Activated naive CD8-positive, alpha-beta T cell treated with anti-CD3 and anti-CD28 coated beads, Interleukin-2, amount 10 ng/mL, durations not matched to agents 7 days and 5 days (primary cell): ENCODE results near the gene CARD11. TPM values are rescaled to one million over a fixed set of nuclear protein-coding genes. Genes with fewer than 3 reads are reported as not detected.
A peak's percentile ranks its signal among the peaks of the same experiment; 100 is the strongest.
"Not testable (repeated sequence)": the region's sequence is repeated elsewhere in the genome, so short reads cannot be mapped to it uniquely, and the experiment has no call there.

Source experiments
- ATAC-seq: fragments of 150-1000 bp; cut with Tn5 transposase; one replicate; pipeline ENCODE4 v1.10.0; 2021; ENCODE audit warnings: low read depth, moderate library complexity
- POLR2A ChIA-PET: fragments of 350-600 bp; sonication (Branson Sonifier 250); formaldehyde crosslinking; loops from one replicate; lab custom pipeline; 2021; ENCODE audit warnings: antibody characterized with exemption; lab: Charles Lee
- DNase-seq: peaks from one replicate; pipeline ENCODE4 v3.0.0; 2021
- H3K27ac Mint-ChIP-seq: one replicate; pipeline ENCODE4 v1.8.0; 2022; ENCODE audit warnings: mild to moderate bottlenecking, mixed read lengths
- H3K27me3 Mint-ChIP-seq: one replicate; pipeline ENCODE4 v1.8.0; 2022; ENCODE audit warnings: mild to moderate bottlenecking, moderate library complexity, mixed read lengths
- H3K36me3 Mint-ChIP-seq: one replicate; pipeline ENCODE4 v1.8.0; 2021; ENCODE audit warnings: mild to moderate bottlenecking, mixed read lengths
- H3K4me1 Mint-ChIP-seq: one replicate; pipeline ENCODE4 v1.8.0; 2021; ENCODE audit warnings: mixed read lengths
- H3K4me3 Mint-ChIP-seq: one replicate; pipeline ENCODE4 v1.8.0; 2022; ENCODE audit warnings: mild to moderate bottlenecking, moderate library complexity, mixed read lengths
- H3K9me3 Mint-ChIP-seq: one replicate; pipeline ENCODE4 v1.8.0; 2021; ENCODE audit warnings: mixed read lengths
- total RNA-seq, 2 experiments: library from RNA; stranded (reverse); gene quantifications; one replicate each; pipeline ENCODE4 v1.2.3, GENCODE V29; 2021

The CARD11 gene
- total RNA-seq, 2 experiments from 2014 or later, result 140 to 151 TPM

DNA sequence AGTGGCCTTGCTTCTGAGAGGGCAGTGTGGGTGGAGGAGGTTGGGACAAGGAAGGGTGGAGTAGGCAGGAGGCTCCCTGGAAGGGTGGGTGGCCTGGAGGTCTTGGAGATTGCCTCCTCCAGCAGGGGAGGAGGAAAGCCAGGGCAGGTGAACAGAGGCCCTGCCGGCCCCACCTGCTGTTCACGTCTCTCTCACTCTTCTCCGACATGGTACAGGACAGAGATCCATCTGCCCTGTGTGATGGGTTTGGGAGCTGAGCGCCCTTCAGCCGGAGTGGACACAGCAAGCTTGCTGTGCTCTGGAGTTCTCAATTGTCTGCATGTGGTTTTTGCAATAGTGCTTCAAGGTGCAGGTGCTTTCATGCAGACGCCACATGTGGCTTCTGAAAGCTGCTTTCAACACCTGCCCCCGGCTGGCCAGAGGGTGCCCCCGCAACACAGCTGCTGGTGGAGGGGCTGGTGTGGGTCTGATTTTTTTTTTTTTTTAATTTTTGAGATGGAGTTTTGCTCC is 116.7 kb downstream of the CARD11 start:
- Mint-ChIP-seq H3K9me3 (no peaks in the 10 kb centered on the region), H3K27ac (no peak overlapping the region), H3K36me3 (peaks cover 15% of the 10 kb centered on the region), H3K4me3 (no peak overlapping the region), H3K27me3 (no peaks in the 10 kb centered on the region), H3K4me1 (no peaks in the 10 kb centered on the region)
- ATAC-seq (no peak), DNase-seq (no peak)
- POLR2A ChIA-PET, result interaction anchor here (0.6 kb wide), 1 partner anchor 82 kb away, joined by 3 read pairs; no protein-coding TSS in a partner anchor

- Mint-ChIP-seq H3K4me1 (no peaks in the 10 kb centered on the region), H3K4me3 (no peak overlapping the region), H3K9me3 (no peaks in the 10 kb centered on the region), H3K27me3 (no peaks in the 10 kb centered on the region), H3K36me3 (peaks cover 15% of the 10 kb centered on the region), H3K27ac (peak overlapping the region; percentile 54)
- POLR2A ChIA-PET, result interaction anchor here (0.5 to 0.6 kb wide), 2 partner anchors 15 to 82 kb away, joined by 3 to 6 read pairs; no protein-coding TSS in a partner anchor
- peak; percentile 19 for DNase-seq
- no peak for ATAC-seq
Measured at GRCh38 chr7:2926120-2926895, 117.4 kb downstream of the CARD11 start.

- Mint-ChIP-seq H3K9me3 (no peaks in the 10 kb centered on the region), H3K36me3 (peaks cover 22% of the 10 kb centered on the region), H3K4me1 (no peaks in the 10 kb centered on the region), H3K27ac (no peak overlapping the region), H3K4me3 (no peak overlapping the region), H3K27me3 (no peaks in the 10 kb centered on the region)
- ATAC-seq, result no peak
- DNase-seq, result no peak
- POLR2A ChIA-PET, result interaction anchor here (0.5 kb wide), 1 partner anchor 16 kb away, joined by 6 read pairs; no protein-coding TSS in a partner anchor
Measured at GRCh38 chr7:2924866-2925840, 118.5 kb downstream of the CARD11 start.

DNA sequence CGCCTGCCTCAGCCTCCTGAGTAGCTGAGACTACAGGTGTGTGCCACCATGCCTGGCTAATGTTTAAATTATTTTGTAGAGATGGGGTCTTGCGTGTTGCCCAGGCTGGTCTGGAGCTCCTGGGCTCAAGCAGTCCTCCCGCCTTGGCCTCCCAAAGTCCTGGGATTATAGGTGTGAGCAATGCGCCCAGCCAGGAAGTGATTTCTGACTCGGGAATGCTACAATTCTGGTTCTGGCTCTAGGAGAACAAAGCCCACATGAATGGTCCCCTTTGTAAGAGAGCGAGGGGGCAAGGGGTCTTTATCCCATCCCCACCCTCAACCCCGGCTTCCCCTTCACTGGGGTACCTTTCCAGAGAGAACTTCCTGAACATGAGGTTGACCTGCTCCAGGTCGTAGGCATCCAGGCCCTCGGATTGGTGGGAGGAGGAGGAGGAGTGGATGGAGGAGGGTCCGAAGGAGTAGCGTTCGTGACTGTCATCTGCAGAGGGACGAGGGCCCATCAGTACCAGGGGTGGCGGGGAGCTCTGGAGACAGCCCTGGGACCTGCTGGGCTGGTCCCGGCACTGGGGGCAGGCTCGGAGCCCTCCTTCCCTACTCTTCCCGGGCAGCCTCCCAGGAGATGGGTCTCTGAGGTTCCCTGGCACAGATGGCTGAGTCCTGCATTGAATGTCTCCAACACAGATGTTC is 119.6 kb downstream of the CARD11 start:
- Mint-ChIP-seq H3K4me1 (no peaks in the 10 kb centered on the region), H3K36me3 (peaks cover 30% of the 10 kb centered on the region), H3K27me3 (no peaks in the 10 kb centered on the region), H3K9me3 (no peaks in the 10 kb centered on the region), H3K4me3 (no peak overlapping the region), H3K27ac (no peak overlapping the region)
- no peak for ATAC-seq
- POLR2A ChIA-PET, result no interaction called here
- no peak for DNase-seq

DNA sequence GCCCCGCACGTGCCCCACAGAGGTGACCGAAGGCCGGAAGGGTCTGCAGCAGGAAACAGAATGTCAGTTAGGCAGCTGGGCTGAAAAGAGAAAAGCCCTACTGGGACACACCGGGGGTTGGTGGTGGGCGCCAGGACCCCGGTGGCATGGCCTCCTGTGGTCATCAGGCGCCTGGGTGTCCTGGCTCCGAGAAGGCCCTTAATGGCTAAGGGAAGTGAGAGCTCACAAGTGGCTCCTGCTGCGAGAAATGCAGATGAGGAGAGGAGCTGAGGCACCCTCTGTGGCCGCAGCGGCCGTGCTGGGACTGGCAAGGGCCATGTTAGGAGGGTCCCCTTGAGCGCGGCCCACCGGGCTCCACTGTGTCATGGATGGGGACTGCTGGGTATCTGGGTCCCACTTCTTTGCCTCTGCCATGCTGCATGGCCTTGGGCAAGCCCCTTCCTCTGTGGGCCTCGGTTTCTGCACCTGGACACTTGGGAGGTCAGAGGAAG is 120.3 kb downstream of the CARD11 start:
- H3K27ac Mint-ChIP-seq, result no peak overlapping the region
- no peak overlapping the region for H3K4me3 Mint-ChIP-seq
- DNase-seq (no peak), ATAC-seq (no peak)
- no peaks in the 10 kb centered on the region for H3K27me3 Mint-ChIP-seq
- POLR2A ChIA-PET, result no interaction called here
- H3K36me3 Mint-ChIP-seq, result peaks cover 34% of the 10 kb centered on the region
- H3K4me1 Mint-ChIP-seq, result peaks cover 2% of the 10 kb centered on the region
- H3K9me3 Mint-ChIP-seq, result no peaks in the 10 kb centered on the region

DNA sequence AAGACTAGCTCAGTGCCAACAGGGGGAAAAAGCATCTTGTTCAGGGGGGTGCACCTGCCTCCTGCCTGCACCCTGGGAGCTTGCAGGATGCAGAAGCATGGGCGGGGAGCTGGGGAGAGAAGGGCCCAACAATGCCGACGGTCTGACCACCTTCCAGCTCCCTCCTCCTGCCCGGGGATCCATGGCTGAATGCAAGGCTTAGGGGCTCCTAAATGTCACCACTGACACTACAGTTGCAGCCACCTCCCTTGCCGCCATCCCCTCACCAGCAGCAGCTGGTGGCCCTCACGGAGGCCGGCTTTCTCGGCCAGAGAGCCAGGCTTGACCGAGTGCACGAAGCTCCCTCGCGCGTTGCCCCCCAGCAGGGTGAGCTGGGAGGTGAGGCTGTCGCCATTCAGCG is 120.8 kb downstream of the CARD11 start:
- no peaks in the 10 kb centered on the region for H3K27me3 Mint-ChIP-seq
- no peak for ATAC-seq
- H3K4me3 Mint-ChIP-seq, result no peak overlapping the region
- POLR2A ChIA-PET, result no interaction called here
- no peak for DNase-seq
- H3K4me1 Mint-ChIP-seq, result peaks cover 2% of the 10 kb centered on the region
- no peaks in the 10 kb centered on the region for H3K9me3 Mint-ChIP-seq
- H3K36me3 Mint-ChIP-seq, result peaks cover 34% of the 10 kb centered on the region
- H3K27ac Mint-ChIP-seq, result no peak overlapping the region

DNA sequence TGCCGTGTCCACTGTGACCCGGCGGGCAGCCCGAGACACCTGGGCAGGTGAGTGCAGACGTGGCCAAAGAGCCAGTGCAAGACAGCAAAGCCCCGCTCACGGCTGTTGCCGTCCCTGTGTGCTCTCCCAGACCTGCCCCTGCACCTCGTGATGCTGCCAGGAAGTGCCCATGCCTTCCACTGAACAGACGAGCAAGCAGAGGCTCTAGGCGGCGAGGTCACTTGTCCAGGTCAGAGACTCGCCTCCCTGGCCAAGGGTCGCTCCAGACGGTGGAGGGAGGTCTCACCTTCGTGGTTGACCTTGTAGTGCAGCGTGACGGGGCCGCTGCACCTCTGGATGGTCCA is 121.3 kb downstream of the CARD11 start:
- Mint-ChIP-seq H3K4me1 (peaks cover 2% of the 10 kb centered on the region), H3K27me3 (no peaks in the 10 kb centered on the region), H3K4me3 (no peak overlapping the region), H3K36me3 (peaks cover 32% of the 10 kb centered on the region), H3K27ac (no peak overlapping the region), H3K9me3 (no peaks in the 10 kb centered on the region)
- ATAC-seq (no peak), DNase-seq (no peak)
- POLR2A ChIA-PET, result no interaction called here

DNA sequence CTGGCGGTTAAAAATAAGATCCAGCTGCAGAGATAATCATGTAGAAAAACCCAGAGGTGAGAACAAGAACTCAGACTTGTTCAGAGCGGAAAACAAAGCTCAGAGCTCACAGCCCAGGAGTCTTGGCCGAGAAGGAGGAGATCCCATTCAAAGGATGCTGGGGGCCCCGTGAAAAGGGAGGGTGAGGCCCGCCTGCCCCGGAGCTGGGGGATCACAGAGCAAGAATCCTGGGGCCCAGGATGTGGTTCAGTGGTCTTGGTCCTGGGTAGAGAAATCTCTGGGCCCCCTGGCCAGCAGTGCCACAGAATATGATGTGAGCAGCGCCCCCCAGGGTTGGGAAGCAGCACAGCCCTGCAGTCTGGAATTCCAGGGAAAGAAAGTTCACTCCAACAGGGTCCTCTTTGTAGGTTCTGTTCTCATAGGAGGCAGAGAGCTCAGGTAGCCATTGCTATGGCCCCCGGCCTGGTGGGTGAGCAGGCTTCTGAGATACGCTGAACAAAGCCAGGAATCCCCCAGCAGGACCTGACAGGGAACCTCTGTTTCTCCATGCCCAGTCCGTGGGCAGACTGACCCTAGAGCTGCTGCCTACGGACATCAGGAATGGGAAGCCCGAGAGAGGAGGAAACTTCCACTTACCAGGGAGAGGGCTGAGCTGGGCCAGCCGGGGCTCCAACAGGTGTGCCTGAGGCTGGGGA is 121.9 kb downstream of the CARD11 start:
- POLR2A ChIA-PET, result no interaction called here
- DNase-seq (no peak), ATAC-seq (no peak)
- Mint-ChIP-seq H3K4me3 (no peak overlapping the region), H3K36me3 (peaks cover 34% of the 10 kb centered on the region), H3K27me3 (no peaks in the 10 kb centered on the region), H3K9me3 (no peaks in the 10 kb centered on the region), H3K27ac (no peak overlapping the region), H3K4me1 (peaks cover 2% of the 10 kb centered on the region)

- H3K4me3 Mint-ChIP-seq, result no peak overlapping the region
- DNase-seq (no peak), ATAC-seq (no peak)
- POLR2A ChIA-PET, result no interaction called here
- peaks cover 39% of the 10 kb centered on the region for H3K36me3 Mint-ChIP-seq
- no peaks in the 10 kb centered on the region for H3K27me3 Mint-ChIP-seq
- no peaks in the 10 kb centered on the region for H3K9me3 Mint-ChIP-seq
- peaks cover 2% of the 10 kb centered on the region for H3K4me1 Mint-ChIP-seq
- H3K27ac Mint-ChIP-seq, result no peak overlapping the region
Measured at GRCh38 chr7:2920956-2921652, 122.6 kb downstream of the CARD11 start.

- POLR2A ChIA-PET, H3K4me3 Mint-ChIP-seq, H3K4me1 Mint-ChIP-seq, H3K27ac Mint-ChIP-seq, H3K9me3 Mint-ChIP-seq, H3K27me3 Mint-ChIP-seq, ATAC-seq, DNase-seq: not testable (repeated sequence)
- peaks cover 37% of the 10 kb centered on the region for H3K36me3 Mint-ChIP-seq
Measured at GRCh38 chr7:2920480-2920879, 123.2 kb downstream of the CARD11 start.

DNA sequence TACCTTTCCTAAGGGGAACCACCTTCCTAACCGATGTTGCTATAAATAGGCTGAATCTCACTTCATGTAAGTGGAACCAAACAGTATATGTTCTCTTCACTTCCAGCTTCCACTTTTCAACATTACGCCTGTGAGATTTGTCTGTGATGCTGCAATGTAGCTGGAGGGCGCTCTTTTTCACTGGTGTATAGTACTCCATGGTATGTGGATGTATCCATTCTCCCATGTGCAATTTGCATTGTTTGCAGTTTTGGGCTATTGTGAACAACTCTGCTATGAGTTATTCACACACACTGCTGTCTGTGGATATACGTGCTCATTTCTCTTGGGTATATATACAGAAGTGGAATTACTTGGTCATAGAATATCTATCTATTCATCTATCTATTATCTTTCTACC is 123.6 kb downstream of the CARD11 start:
- no peak overlapping the region for H3K27ac Mint-ChIP-seq
- ATAC-seq (no peak), DNase-seq (no peak)
- no peaks in the 10 kb centered on the region for H3K27me3 Mint-ChIP-seq
- H3K36me3 Mint-ChIP-seq, result peaks cover 36% of the 10 kb centered on the region
- H3K4me3 Mint-ChIP-seq, result no peak overlapping the region
- H3K9me3 Mint-ChIP-seq, result no peaks in the 10 kb centered on the region
- POLR2A ChIA-PET, result no interaction called here
- H3K4me1 Mint-ChIP-seq, result peaks cover 2% of the 10 kb centered on the region

GRCh38 chr7:2919256-2919655 is 124.4 kb downstream of the CARD11 start:
- Mint-ChIP-seq H3K4me3 (no peak overlapping the region), H3K27me3 (no peaks in the 10 kb centered on the region), H3K36me3 (peaks cover 36% of the 10 kb centered on the region), H3K4me1 (peaks cover 2% of the 10 kb centered on the region), H3K9me3 (no peaks in the 10 kb centered on the region), H3K27ac (peak overlapping the region; percentile 0)
- POLR2A ChIA-PET, result no interaction called here
- ATAC-seq (no peak), DNase-seq (no peak)
